ENCODE results near the gene AICDA. TPM values are rescaled to one million over a fixed set of nuclear protein-coding genes. Genes with fewer than 3 reads are reported as not detected.

AICDA gene
- total RNA-seq, 1 donor from 2014 or later, result 0.13 TPM

DNA sequence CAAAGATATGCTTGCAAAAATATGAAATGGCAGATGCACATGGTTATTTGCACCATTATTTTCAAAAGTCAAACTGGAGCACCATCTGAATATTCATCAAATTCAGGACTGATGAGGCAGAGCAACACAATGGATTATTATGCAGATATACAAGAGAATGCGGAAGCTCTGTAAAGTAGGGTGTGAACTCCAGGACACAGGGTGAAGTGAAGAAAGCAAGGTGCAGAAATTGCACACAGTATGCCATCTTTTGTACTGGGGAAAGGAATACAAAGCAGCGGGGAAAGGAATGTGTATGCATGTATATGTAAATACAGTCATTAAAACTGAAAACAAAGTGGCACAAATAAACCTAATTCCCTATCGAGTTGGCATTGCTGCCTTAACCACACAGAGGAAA, 49.3 kb downstream of the AICDA start:
- intact Hi-C loops (cut with DNase I), result no loop called here
- no peak for DNase-seq (ENCODE audit: low spot score)

DNA sequence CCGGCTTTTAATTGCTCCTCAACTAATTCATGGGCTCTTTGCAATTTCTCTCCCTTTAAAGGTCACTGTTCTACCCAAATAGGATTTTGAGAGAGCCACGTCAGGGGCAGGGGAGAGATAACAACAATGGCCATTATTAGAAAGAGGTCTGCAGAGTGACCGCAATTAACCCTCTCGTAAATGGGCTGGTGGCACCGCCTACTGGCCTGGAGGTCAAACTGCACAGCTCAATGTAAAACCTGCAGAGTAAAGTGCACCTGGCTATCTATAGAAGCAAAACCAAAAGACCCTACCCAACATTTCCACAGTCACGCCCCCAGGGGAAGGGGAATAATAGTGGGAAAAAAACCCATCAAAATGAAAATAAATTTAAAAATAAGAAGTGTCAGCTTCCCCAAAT, 50.3 kb downstream of the AICDA start:
- no peak for DNase-seq (ENCODE audit: low spot score)
- intact Hi-C loops (cut with DNase I), result no loop called here

DNA sequence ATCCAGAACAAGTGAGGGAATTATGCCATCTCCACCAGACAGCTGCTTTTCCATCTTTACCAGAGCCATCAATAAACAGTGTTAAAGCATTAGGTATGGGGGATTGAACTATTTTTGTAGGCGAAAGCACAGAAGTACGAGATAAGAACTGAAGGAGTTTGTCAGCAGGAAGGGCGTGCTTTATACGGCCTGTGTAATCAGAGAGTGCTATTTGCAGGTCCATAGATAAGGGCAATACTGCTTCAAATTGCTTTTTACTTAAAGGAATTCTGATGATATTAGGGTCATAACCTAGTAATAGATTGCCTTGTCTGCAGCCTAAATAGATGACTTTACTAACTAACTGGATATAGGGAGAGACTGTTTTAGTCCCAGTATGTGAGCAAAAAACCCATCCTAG, 51.6 kb downstream of the AICDA start:
- no peak for DNase-seq (ENCODE audit: low spot score)
- intact Hi-C loops (cut with DNase I), result no loop called here

DNA sequence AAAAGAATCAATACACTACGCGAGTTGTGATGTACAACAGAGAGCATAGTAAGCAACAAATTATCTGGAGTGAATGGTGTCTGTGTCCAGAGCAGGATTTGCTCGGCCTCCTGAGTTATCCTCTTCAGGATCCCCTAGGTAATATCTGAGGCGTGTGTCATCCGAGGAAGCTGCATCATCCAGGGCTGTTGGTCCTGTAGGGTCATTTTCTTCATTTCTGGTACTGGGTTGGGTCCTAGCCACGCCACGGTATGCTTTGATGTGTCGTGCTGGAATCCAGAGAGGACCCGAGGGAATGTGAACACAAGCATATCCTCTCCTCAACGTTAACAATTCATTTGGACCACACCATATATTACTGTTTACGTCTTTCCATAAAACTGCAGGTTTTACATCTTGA, 53.0 kb downstream of the AICDA start:
- DNase-seq (ENCODE audit: low spot score), result no peak

DNA sequence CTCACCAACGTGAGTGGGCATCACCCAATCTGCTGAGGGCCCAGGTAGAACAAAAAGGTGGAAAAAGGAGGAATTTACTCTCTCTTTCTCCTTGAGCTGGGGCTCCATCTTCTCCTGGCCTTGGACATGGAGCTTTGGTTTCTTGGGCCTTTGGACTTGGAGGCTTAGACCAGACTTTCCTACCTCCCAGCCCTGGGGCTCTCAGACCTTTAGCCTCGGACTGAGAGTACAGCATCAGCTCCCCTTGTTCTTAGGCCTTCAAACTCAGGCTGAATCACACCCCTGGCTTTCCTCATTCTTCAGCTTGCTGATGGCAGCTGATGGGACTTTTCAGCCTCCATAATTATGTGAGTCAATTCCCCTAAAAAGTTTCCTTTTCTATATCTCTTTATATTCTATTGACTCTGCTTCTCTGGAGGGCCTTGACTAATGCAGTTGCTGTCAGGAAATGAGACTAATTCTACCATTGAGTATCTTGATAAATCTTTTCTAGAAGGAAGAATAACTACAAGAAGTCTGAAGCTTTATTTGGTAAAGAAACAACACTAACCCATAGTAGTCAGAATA, 56.0 kb downstream of the AICDA start:
- no peak for DNase-seq (ENCODE audit: low spot score)
- intact Hi-C loops (cut with DNase I), result no loop called here

More for the DNA sequence above, 53.0 kb downstream of the AICDA start:
- intact Hi-C loops (cut with DNase I), result no loop called here

DNA sequence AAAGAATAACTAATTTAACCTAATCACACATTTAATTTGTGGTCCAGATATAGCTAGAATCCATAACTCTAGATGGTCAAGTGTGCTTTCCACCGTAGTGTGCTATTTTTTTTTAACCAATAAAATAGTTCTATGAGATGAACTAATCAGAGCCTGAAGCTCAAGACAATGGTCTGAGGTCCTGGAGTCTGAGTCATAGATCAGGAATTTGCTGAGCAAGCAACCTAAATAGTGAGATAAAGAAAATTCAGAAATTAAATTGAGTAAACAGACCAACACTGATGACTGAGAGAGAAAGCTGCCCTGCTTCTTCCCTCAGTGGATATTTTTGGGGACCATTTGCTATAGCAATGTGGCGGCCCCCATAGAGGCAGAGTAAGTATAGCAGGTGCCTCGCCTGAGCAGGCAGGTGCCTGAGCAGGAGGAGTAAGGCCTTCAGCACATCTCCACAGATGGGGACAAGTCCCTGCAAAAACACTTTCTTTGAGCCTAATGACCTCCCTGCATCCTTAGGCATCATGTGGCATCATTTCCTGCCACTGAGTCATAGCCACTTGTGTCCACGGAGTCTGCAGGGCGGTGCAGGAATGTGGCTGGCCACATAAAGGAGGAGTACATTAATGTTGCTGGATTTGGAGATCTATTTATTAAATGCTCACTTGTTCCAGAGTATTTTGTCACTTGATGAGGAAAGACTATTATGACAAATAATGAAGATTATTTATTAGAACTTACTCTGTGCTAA, 58.0 kb downstream of the AICDA start:
- no peak for DNase-seq (ENCODE audit: low spot score)
- intact Hi-C loops (cut with DNase I), result no loop called here

DNA sequence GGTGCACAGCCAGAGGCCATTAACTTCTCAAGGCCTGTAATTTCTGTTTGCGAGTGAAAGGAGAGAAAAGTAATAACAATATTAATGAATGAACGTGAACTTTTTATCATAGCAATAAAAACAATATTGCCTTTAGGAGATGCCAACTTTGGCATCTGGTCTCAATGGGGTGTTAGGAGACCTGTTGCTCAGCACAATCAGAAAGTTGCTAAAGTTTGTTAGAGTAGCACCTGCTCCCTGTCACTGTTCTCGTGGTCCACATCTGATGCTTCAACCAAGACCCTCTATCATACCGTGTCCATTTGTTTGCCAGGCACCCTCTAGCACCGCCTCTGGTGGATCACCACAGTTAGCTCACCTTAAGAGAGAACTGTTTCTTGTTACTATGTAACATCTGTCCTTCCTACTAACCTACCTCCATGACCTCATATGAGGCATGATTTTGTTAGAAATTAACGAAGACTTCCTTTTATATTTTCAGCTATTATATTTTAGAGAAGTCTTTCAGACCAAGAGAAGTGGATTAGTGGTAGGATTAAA, 59.5 kb downstream of the AICDA start:
- intact Hi-C loops (cut with DNase I), result no loop called here

More for the DNA sequence above, 59.5 kb downstream of the AICDA start:
- no peak for DNase-seq (ENCODE audit: low spot score)

Other genes with a start within 250 kb of the AICDA start
- not detected for gene CLEC6A, start 156.9 kb downstream of the AICDA start, total RNA-seq
- gene CLEC4D, start 99.4 kb downstream of the AICDA start, total RNA-seq, result 0.43 TPM
- gene CLEC4E, start 72.0 kb downstream of the AICDA start, total RNA-seq, result not detected
- gene MFAP5, start 50.0 kb upstream of the AICDA start, total RNA-seq, result 20.8 TPM
- 13.8 TPM for gene RIMKLB, start 85.1 kb upstream of the AICDA start, total RNA-seq
- not detected for gene A2ML1, start 209.8 kb upstream of the AICDA start, total RNA-seq

All from cardiac septum (tissue), 1 donor.